DMS114 treated with DMSO at 0.1 percent for 48 hours (cell line): ENCODE measurements around the gene CORO2A.
"Not testable (repeated sequence)": the region's sequence is repeated elsewhere in the genome, so short reads cannot be mapped to it uniquely, and the experiment has no call there.

ENCODE experiments used
- DNase-seq: peaks from one replicate; lab custom pipeline; 2025; ENCODE audit not compliant: unreplicated experiment; lab: John Stamatoyannopoulos, UW

The CORO2A gene

DNA sequence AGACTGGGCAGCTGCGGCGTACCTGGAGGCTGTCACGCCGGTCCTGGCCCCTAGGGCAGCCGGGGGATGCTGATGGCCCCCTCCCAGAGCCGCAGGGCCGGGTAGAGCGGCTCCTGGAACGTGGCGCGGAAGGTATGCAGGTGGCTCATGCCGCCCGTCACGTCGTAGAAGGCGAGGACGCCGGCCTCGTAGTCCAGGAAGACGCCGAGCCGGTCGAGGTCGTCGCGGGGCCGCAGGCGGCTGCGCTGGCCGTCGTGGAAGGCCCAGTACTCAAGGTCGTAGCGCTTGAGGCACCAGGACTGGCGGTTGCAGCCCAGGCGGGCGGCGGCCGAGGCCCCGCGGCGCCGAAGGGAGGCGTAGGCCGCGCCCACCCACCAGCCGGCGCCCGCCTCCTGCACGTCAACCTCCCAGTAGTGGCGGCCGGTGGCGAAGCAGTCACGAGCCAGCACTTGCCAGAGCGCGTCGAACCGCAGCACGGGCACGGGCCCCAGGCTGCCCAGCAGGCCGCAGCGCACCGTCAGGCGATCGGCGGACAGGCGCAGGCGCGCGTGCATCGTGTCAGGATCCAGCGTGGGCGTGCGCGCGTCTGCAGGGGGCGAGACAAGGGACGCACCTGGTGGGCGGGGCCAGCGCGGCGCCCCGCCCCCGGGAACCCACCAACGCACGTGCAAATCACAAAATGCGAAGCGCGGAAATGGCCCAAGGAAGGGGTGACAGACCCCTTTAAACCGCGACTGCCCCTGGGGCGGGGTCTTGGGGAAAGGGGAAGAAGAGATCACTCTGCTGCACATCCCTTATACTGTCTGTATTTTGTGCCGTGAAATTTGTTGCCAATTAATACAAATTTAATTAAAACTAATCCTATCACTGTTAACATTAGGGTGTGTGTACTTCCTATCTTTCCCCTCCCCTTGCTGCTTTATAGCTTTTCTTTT is 104.8 kb downstream of the CORO2A start:
- DNase-seq: no peak

DNA sequence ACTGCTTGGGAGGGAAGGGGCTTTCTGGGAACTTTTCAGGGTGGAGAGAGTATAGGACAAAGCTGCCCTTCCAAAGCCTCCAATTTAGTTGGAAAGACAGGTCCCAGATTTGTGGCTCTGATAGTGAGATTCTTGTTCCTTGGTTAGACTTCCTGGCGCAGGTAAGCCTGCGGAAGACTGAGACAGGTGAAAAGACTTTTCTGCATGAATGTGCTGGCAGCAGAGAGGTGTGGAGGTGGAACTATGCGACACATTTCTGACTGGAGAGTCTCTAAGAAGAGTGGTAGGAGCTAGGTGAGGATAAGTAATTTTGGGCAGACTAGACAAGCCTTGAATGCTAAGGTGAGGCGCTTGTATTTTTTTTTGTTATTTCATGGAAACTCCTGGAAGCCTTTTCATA is 106.0 kb downstream of the CORO2A start:
- no peak for DNase-seq

DNA sequence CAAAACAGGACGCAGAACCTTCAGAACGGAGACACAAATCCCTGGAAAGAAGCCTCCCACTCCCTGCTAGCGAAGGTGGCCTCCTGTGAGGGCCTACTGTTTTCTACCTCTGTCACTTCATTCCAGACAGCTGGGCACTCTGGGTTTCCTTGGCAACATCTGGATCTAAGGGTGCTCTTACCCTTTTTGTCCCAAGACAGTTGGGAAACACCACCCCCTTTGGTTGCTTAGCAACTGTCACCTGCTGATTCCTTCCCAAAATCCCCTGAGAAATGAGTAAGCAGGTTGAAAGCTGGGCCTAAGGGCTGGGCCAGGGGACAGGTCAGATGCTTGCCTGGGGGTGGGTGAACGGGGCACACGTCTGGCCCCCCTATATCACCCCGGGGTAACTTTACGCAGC is 106.5 kb downstream of the CORO2A start:
- no peak for DNase-seq

DNA sequence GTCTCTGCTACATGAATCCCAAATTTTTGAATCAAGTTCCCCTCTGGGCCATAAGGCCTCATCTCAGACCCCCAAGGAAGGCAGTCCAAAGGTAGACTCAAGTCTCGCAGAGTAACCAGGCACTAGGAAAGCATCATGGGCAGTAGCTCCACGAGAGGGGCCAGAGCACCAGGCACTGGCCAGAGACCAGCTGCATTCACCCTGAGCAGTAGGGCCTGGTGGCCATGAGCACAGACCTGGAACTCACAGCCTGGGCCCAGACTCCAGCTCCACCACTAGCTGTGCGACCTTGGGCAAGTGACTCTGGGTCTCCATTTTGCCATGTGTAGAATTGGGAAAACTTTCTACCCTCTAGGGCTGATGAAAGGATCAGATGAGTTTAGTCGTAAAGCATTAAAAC is 107.4 kb downstream of the CORO2A start:
- no peak for DNase-seq

DNA sequence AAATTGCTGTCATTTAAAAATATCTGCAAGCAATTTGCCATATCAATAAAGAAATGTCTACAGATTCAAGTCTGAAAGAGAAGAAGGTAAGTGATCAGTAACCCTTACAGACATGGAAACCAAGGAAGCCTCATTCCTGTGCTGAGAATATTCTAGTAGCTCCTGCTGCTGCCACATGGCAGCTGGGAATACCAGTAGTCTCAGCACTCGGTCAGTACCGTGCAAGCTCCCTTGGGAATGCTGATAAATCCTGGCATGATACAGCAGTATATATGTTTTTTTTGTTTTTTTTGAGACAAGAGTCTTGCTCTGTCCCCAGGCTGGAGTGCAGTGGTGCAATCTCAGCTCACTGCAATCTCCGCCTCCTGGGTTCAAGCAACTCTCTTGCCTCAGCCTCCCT is 108.0 kb downstream of the CORO2A start:
- no peak for DNase-seq

DNA sequence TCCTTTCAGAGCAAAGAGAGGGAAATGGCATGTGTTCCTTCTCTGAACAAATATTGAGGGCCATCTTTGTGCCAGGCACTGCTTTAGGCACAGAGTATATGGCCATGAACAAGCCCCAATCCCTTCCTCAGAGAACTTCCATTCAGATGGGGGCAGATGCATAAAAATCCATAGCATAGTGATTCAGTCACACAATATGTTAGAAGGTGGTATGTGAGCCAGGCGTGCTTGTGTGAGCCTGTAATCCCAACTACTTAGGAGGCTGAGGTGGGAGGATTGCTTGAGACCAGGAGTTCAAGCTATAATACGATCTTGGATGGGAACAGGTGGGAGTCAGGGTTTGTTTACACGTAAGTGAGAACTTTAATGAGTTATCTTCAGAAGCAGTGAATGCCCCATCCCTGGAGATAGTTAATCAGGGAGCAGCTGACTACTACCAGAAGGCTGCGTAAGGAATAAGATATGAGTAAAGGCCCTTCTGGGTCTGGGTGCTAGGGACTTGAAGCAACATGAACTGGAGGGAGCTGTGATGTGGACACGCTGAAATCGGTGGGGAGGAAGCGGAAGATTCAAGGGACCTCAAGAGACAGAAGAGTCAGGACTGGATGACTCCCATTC is 108.8 kb downstream of the CORO2A start:
- no peak for DNase-seq

DNA sequence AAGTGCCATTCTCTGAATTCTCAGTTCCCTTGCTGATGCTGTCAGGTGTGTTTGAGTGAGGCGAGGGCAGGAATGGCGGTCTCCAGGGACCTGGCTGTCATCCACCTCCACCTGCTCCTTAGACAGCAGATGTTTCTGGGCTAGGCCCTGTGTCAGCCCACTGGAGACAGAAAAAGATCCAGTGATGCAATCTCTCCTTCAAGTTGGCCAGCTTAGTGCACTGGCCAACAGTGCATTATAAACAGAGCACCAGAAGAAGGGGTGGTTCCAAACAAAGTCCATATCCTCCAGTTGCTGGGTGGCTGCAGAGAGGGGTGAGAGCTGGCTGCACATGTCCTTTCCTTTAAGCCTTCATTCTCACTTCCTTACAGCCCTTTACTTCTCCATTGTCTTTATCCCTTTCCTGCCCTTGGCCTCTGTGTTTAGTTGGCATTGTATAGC is 109.4 kb downstream of the CORO2A start:
- DNase-seq: no peak

DNA sequence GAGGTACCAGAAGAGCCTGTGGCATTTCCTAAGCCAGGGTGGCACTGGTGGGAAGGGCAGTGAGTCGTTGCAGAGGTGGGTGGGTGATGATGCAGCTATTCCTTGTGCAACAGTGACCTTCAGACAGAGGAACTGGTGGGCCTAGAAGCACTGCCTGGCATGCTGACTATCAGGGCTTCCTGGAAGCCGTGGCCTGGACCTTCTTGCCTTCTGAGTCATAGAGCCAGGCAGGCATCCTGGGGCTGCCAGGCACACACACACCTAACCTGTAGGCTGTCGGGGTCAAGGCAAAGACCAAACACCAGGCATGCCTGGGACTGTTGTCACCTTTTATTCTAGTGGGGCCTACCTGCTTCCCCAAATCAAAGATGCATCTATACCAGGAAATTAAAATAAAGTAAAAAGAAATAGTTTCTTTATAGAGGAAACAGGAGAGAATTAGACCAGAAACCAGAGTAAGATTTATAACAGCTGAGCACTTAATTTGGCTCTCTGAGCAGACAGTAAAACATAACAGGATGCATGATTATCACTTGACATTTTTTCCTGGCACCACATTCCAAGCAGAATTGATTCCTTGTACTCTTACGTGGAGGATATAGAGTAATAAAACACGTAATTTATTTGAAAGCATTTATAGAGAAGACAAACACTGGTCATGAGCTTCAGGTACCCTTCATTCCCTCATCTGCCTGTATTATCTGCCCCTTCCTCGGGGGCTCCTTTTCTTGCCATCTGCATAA is 110.8 kb downstream of the CORO2A start:
- DNase-seq: no peak

DNA sequence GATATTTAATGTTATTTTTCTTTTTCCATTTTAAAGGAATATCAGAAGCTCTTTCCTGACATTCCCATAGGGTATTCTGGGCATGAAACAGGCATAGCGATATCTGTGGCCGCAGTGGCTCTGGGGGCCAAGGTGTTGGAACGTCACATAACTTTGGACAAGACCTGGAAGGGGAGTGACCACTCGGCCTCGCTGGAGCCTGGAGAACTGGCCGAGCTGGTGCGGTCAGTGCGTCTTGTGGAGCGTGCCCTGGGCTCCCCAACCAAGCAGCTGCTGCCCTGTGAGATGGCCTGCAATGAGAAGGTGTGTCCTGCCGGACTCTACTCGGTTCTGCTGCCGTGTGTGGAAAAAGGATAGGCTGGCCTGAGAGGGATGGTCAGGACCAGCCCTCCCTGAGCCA is 111.7 kb downstream of the CORO2A start:
- no peak for DNase-seq

DNA sequence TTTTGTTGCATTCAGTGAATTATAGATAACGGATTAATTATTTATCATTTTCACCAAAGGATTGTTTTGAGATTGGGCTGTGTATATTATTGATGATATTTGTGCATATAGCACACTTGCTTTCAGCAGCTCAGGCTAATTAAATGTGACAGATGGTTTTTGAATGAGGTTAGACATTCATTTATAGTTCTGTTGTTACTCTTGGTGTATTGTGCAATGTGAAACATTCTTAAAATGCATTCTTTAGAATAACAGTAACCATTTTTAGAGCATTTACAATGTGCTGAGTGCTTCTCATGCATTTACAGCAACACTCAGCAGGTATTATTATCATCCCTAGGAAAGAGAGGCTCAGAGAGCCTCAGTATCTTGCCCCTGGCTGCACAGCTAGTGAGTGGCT is 112.1 kb downstream of the CORO2A start:
- DNase-seq: no peak

DNA sequence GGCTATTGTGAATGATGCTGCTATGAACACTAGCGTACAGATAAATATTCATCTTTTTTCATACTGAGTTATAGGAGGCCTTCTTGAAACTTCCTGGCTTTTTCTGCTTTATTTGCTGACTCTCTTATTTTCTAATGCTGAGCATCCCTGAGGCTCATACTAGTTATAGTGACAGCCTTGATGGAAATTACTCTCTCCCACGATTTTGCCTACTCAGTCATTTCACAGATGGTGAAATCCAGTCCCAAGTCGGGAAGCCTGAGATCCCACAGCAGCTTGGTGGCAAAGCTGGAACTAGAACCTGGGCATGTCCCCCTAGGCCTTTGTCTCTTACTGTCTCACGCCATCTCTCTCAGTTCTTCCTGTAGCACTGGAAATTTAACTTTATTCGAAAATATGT is 113.5 kb downstream of the CORO2A start:
- DNase-seq: no peak

DNA sequence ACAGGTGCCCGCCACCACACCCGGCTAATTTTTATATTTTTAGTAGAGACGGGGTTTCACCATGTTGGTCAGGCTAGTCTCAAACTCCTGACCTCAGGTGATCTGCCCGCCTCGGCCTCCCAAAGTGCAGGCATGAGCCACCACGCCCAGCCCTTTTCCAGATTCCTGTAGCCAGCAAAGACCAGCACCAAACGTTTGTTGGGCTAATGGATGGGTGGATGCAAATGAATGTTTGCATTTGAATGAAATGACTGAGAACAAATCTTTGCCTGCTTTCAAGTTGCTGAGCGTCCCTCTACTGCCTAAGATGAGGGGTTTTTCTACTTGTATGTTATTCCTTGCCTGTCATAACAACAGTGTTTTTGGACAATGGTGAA is 115.9 kb downstream of the CORO2A start:
- not testable (repeated sequence) for DNase-seq

DNA sequence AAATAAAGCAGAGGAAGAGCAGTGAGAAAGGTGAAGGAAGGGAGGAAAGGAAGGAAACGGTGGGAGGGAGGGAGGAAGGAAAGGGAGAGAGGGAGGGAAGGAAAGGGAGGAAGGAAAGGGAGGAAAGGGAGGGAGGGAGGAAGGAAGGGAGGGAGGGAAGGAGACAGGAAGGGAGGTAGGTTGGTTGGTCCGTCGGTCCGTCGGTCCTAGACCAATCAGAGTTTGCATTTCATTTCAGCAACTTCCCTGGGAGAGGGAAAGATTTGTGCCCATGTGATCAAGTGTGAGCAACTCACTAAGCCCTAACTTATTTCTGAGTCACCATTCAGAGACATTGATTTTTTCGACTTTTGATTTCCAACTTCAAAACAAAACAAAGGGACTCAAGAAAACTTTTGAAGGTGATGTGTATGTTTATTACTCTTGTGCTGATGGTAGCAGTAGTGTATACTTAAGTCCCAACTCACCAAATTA is 117.1 kb downstream of the CORO2A start:
- DNase-seq: no peak

DNA sequence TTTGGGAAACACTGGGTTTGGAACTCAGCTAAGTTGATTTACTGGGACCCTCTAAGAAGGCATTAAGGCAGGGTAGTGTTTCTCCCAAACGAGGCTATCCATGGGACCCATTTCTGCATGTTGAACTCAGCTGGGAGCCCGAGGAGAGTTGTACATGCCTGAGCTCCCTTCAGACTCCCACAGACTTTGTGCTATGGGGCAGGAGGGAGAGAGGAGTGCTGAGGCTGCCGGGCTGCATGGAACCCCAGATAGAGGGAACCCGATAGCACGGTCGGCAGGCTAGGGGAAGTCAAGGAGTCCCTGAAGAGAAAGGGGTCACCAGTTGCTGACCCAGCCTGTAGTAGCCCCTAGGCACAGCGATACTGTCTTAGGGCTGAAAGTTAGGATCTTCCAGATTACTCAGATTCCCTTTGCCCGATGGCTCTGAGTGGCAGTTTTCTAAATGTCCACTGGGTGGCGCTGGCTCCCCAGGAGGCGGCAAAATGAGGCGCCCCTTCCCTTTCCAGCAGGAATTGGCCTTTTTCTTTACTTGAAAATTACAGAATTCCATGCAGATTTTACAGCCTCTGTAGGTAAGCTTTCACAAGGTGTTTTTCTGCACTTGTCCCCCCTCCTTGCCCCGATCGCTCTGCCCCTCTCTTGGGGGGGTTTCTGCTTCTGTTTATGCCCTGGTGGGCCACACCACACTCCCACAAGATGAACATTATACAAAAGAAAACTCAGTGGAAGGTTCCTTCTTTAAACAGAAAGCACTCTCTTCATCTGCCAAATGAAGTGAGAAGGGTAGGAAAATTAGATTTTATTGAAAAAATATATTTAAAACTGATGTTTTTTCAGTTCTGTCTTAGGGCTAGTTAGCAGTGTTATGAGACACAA is 118.1 kb downstream of the CORO2A start:
- peak; percentile 12 for DNase-seq

DNA sequence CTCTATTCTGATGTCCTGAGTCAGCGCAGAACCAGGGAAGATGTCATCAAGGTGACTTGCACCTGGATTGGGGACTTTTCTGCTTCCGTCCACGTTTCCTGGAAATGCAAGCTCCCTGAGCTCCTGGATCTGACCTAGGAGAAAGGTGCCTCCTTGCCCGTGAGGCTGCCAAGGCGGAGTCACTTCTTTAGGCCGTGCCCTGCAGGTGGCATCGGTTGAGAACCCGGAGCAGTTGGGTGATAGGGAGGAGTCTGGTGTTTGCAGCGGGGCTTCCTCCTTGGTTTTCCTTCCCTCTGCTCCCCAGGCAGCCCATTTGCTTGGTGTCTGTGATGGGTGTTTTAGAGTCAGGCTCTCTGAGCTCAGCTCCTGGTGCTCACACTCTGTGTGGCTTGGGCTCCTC is 120.7 kb downstream of the CORO2A start:
- no peak for DNase-seq
